SK-N-SH (cell line): ENCODE data around the gene AKT2. TPM values are rescaled to one million over a fixed set of nuclear protein-coding genes. Genes with fewer than 3 reads are reported as not detected.

Experiments used
- CTCF ChIA-PET: fragments of 300-600, 350-600 bp; formaldehyde crosslinking; extraction: SDS; loops from one replicate; lab custom pipeline; 2021; lab: Yijun Ruan, JAX
- POLR2A ChIA-PET: fragments of 350-600 bp; sonication (Branson Sonifier 250); formaldehyde crosslinking; extraction: SDS; loops from one replicate; lab custom pipeline; 2020; ENCODE audit warnings: antibody characterized with exemption, inconsistent platforms; lab: Yijun Ruan, JAX
- DNase-seq: peaks from one replicate; pipeline ENCODE4 v3.0.0; 2012
- H2AFZ ChIP-seq: fragments of 200-600 bp; sonication (generic); 2 replicates; pipeline ENCODE4 v1.8.1; 2016; ENCODE audit warnings: antibody characterized with exemption, mild to moderate bottlenecking, low read depth
- H3F3A ChIP-seq: fragments of 200-600 bp; sonication (generic); replicated peaks from 2 replicates; pipeline ENCODE3; 2016; ENCODE audit warnings: antibody characterized with exemption, mild to moderate bottlenecking; ENCODE audit not compliant: insufficient read depth
- H3K27ac ChIP-seq, 2 experiments: fragments of 200-500 bp in 1 of 2; fragments of 200-600 bp in 1 of 2; sonication (Bioruptor generic) in 1 of 2; sonication (generic), shearing (Covaris generic) in 1 of 2; 2 replicates each; pipeline versions ENCODE4 v1.5.1 to v1.6.1; 2014 to 2016; ENCODE audit warnings: low read depth in 2 of 2, inconsistent platforms in 1 of 2, low read length in 1 of 2, mild to moderate bottlenecking in 1 of 2, mixed read lengths in 1 of 2
- H3K27me3 ChIP-seq: fragments of 200-600 bp; sonication (generic), shearing (Covaris generic); 2 replicates; pipeline ENCODE4 v1.6.1; 2016; ENCODE audit warnings: mixed run types; ENCODE audit not compliant: insufficient read depth
- H3K36me3 ChIP-seq, 2 experiments: fragments of 200-500 bp in 1 of 2; fragments of 200-600 bp in 1 of 2; sonication (Bioruptor generic) in 1 of 2; sonication (generic) in 1 of 2; replicated peaks in 1 of 2; 2 replicates each; pipeline versions ENCODE3 to v1.5.1; 2014 to 2016; ENCODE audit warnings: low read length in 1 of 2, mild to moderate bottlenecking in 1 of 2; ENCODE audit not compliant: insufficient read depth in 2 of 2, control insufficient read depth in 1 of 2
- H3K4me1 ChIP-seq, 2 experiments: fragments of 200-500 bp in 1 of 2; fragments of 200-600 bp in 1 of 2; sonication (Bioruptor generic) in 1 of 2; sonication (generic), shearing (Covaris generic) in 1 of 2; 2 replicates each; pipeline versions ENCODE4 v1.5.1 to v1.6.1; 2014 to 2016; ENCODE audit warnings: low read depth in 1 of 2, low read length in 1 of 2, mixed run types in 1 of 2; ENCODE audit not compliant: insufficient read depth in 2 of 2, control insufficient read depth in 1 of 2
- H3K4me2 ChIP-seq: fragments of 200-600 bp; sonication (generic), shearing (Covaris generic); 2 replicates; pipeline ENCODE4 v1.6.1; 2017; ENCODE audit warnings: mixed run types
- H3K4me3 ChIP-seq, 2 experiments: fragments of 200-500 bp in 1 of 2; fragments of 200-600 bp in 1 of 2; sonication (Bioruptor generic) in 1 of 2; sonication (generic), shearing (Covaris generic) in 1 of 2; 2 replicates each; pipeline versions ENCODE4 v1.5.1 to v1.8.1; 2014 to 2016; ENCODE audit warnings: low read depth in 2 of 2, inconsistent platforms in 1 of 2, low read length in 1 of 2, mild to moderate bottlenecking in 1 of 2, mixed read lengths in 1 of 2, moderate library complexity in 1 of 2
- H3K79me2 ChIP-seq: fragments of 200-600 bp; sonication (generic); 2 replicates; pipeline ENCODE4 v1.8.1; 2017; ENCODE audit warnings: mild to moderate bottlenecking; ENCODE audit not compliant: insufficient read depth
- H3K9ac ChIP-seq: fragments of 200-600 bp; sonication (generic); 2 replicates; pipeline ENCODE4 v1.6.1; 2017; ENCODE audit warnings: mixed run types
- H3K9me2 ChIP-seq: fragments of 200-600 bp; sonication (generic); 2 replicates; pipeline ENCODE4 v1.6.1; 2017; ENCODE audit warnings: mixed run types
- H3K9me3 ChIP-seq: fragments of 200-600 bp; sonication (generic); 2 replicates; pipeline ENCODE4 v1.6.1; 2017; ENCODE audit warnings: mixed run types, mild to moderate bottlenecking, moderate library complexity
- H4K20me1 ChIP-seq: fragments of 200-600 bp; sonication (generic); 2 replicates; pipeline ENCODE4 v1.6.1; 2017; ENCODE audit warnings: mild to moderate bottlenecking, mixed run types; ENCODE audit not compliant: insufficient read depth
- EZH2phosphoT487 ChIP-seq: fragments of 200-600 bp; sonication (generic); IDR thresholded peaks from 2 replicates; pipeline ENCODE4 v1.6.1; 2017; ENCODE audit warnings: low read depth, mixed run types, mild to moderate bottlenecking, antibody characterized with exemption, moderate library complexity, borderline replicate concordance
- FOXJ3 ChIP-seq: sonication (generic); formaldehyde crosslinking; IDR thresholded peaks from 2 replicates; pipeline ENCODE4 v1.5.1; 2020; ENCODE audit warnings: mild to moderate bottlenecking, missing genetic modification reagents
- FOXM1 ChIP-seq: IDR thresholded peaks from 2 replicates; pipeline ENCODE4 v1.4.0; 2012; ENCODE audit warnings: low read depth, mild to moderate bottlenecking
- GABPA ChIP-seq: IDR thresholded peaks from 2 replicates; pipeline ENCODE4 v1.4.0; 2012; ENCODE audit warnings: low read depth, mild to moderate bottlenecking
- GATA2 ChIP-seq: sonication (generic); formaldehyde crosslinking; IDR thresholded peaks from 2 replicates; pipeline ENCODE4 v1.5.0; 2020; ENCODE audit warnings: mild to moderate bottlenecking, missing genetic modification reagents
- JUND ChIP-seq: IDR thresholded peaks from 2 replicates; pipeline ENCODE4 v1.4.0; 2012
- MEF2A ChIP-seq: IDR thresholded peaks from 2 replicates; pipeline ENCODE4 v1.4.0; 2012; ENCODE audit warnings: low read depth, borderline replicate concordance
- MXI1 ChIP-seq: IDR thresholded peaks from 2 replicates; pipeline ENCODE4 v1.6.1; 2012; ENCODE audit warnings: mild to moderate bottlenecking, low read depth, low read length, improper control_type of control experiment
- NFIC ChIP-seq: IDR thresholded peaks from 2 replicates; pipeline ENCODE4 v1.4.0; 2012; ENCODE audit warnings: borderline replicate concordance
- POLR2AphosphoS5 ChIP-seq: IDR thresholded peaks from 2 replicates; pipeline ENCODE4 v1.6.1; 2012; ENCODE audit warnings: low read depth, low read length
- REST ChIP-seq: IDR thresholded peaks from 2 replicates; pipeline ENCODE4 v1.6.1; 2012; ENCODE audit warnings: mild to moderate bottlenecking, low read depth, low read length, moderate library complexity
- RFX5 ChIP-seq: IDR thresholded peaks from 2 replicates; pipeline ENCODE4 v1.6.1; 2012; ENCODE audit warnings: mild to moderate bottlenecking, improper control_type of control experiment, low read length
- RXRA ChIP-seq: IDR thresholded peaks from 2 replicates; pipeline ENCODE4 v1.4.0; 2012; ENCODE audit warnings: low read depth, mild to moderate bottlenecking, borderline replicate concordance
- SIN3A ChIP-seq: IDR thresholded peaks from 2 replicates; pipeline ENCODE4 v1.6.1; 2012; ENCODE audit warnings: low read depth, mild to moderate bottlenecking, low read length, moderate library complexity, borderline replicate concordance
- SMC3 ChIP-seq: IDR thresholded peaks from 2 replicates; pipeline ENCODE4 v1.6.1; 2012; ENCODE audit warnings: low read depth, low read length, improper control_type of control experiment
- TAF1 ChIP-seq: IDR thresholded peaks from 2 replicates; pipeline ENCODE4 v1.6.1; 2012; ENCODE audit warnings: low read depth, mild to moderate bottlenecking, low read length, moderate library complexity, borderline replicate concordance
- USF1 ChIP-seq: IDR thresholded peaks from 2 replicates; pipeline ENCODE4 v1.4.0; 2012; ENCODE audit warnings: low read depth, borderline replicate concordance
- YY1 ChIP-seq: IDR thresholded peaks from 2 replicates; pipeline ENCODE4 v1.4.0; 2012; ENCODE audit warnings: low read depth, mild to moderate bottlenecking
- ZBTB33 ChIP-seq: IDR thresholded peaks from 2 replicates; pipeline ENCODE4 v1.4.0; 2012; ENCODE audit warnings: low read depth, borderline replicate concordance
- WGBS: methylation state at CpG from one replicate; pipeline ENCODE4 v1.1.6; 2017; ENCODE audit warnings: low lambda C conversion rate; 5-methylcytosine and 5-hydroxymethylcytosine counted together
- polyA plus RNA-seq, 3 experiments: library from polyadenylated mRNA; depleted of rRNA; stranded (reverse); fragments of >200 nt; gene quantifications; 2 replicates each; pipeline ENCODE4 v1.2.3, GENCODE V29; 2012

AKT2 gene
- polyA plus RNA-seq, 1 of the 3 experiments (the other 2 are of a cell fraction), result 99.8 TPM

- Histone ChIP-seq H3K9ac (no peak overlapping the region), H3K36me3 (peaks cover 3 to 8% of the 10 kb centered on the region in 2 experiments), H3K9me2 (no peaks in the 10 kb centered on the region), H3F3A (no peaks in the 10 kb centered on the region), H3K79me2 (peaks cover 56% of the 10 kb centered on the region), H3K4me3 (no peak overlapping the region), H4K20me1 (peaks cover 38% of the 10 kb centered on the region), H3K4me2 (no peak overlapping the region), H3K27ac (no peak overlapping the region), H2AFZ (no peak overlapping the region), H3K9me3 (no peaks in the 10 kb centered on the region), H3K4me1 (no peaks in the 10 kb centered on the region; a peak in 1 of 4 replicates), H3K27me3 (no peaks in the 10 kb centered on the region)
- ChIA-PET POLR2A (no interaction called here), CTCF (interaction anchor here (1.4 to 1.6 kb wide), 3 partner anchors 15 to 38 kb away, joined by 3 to 5 read pairs (median 4); no protein-coding TSS in a partner anchor)
- no peak for DNase-seq
- 86% methylated on average over 6 of the region's 6 CpGs for WGBS
- no peak for TF ChIP-seq ZBTB33
- no peak for TF ChIP-seq FOXM1
- TF ChIP-seq NFIC, result no peak
- no peak for TF ChIP-seq EZH2phosphoT487
- TF ChIP-seq RXRA, result no peak
- no peak for TF ChIP-seq YY1
- no peak for TF ChIP-seq SMC3
Measured at GRCh38 chr19:40267601-40267997, 17.5 kb downstream of the AKT2 start.

GRCh38 chr19:40266912-40267600 lies 18.1 kb downstream of the AKT2 start:
- peaks cover 38% of the 10 kb centered on the region for H4K20me1 ChIP-seq
- H3K4me2 ChIP-seq, result no peak overlapping the region
- H3K79me2 ChIP-seq, result peaks cover 58% of the 10 kb centered on the region
- WGBS, result 89% methylated on average over 15 of the region's 15 CpGs
- ChIA-PET CTCF (interaction anchor here (1.4 to 1.6 kb wide), 4 partner anchors 11 to 38 kb away, joined by 3 to 5 read pairs (median 4); no protein-coding TSS in a partner anchor), POLR2A (no interaction called here)
- no peaks in the 10 kb centered on the region for H3K9me2 ChIP-seq
- H3K4me3 ChIP-seq, result no peak overlapping the region
- peaks cover 2% of the 10 kb centered on the region for H3F3A ChIP-seq
- no peak overlapping the region for H2AFZ ChIP-seq
- H3K27me3 ChIP-seq, result no peaks in the 10 kb centered on the region
- no peaks in the 10 kb centered on the region for H3K9me3 ChIP-seq
- H3K36me3 ChIP-seq, result peaks cover 3 to 8% of the 10 kb centered on the region in 2 experiments
- DNase-seq, result no peak
- H3K4me1 ChIP-seq, result no peaks in the 10 kb centered on the region; a peak in 1 of 4 replicates
- TF ChIP-seq NFIC (no peak), SMC3 (no peak), MEF2A (no peak), SIN3A (no peak), GATA2 (CRISPR knock-in tag) (no peak), RFX5 (no peak), TAF1 (no peak), USF1 (no peak), MXI1 (no peak), GABPA (no peak), FOXJ3 (CRISPR knock-in tag) (no peak), REST (no peak), POLR2AphosphoS5 (no peak), YY1 (no peak), JUND (no peak)
- TF ChIP-seq, all 33 proteins: peak for 0
- H3K9ac ChIP-seq, result no peak overlapping the region
- no peak overlapping the region for H3K27ac ChIP-seq
